MG63 (cell line): ENCODE data around the gene ANKRD33. TPM values are rescaled to one million over a fixed set of nuclear protein-coding genes. Genes with fewer than 3 reads are reported as not detected.

Source experiments
- DNase-seq: peaks from one replicate; pipeline ENCODE4 v3.0.0-alpha.2; 2020
- H3K27me3 ChIP-seq: fragments of 250-450 bp; sonication (Bioruptor Pico); 2 replicates; pipeline ENCODE4 v1.5.1; 2020; ENCODE audit warnings: mild to moderate bottlenecking, moderate library complexity
- H3K36me3 ChIP-seq: fragments of 250-450 bp; sonication (Bioruptor Pico); 2 replicates; pipeline ENCODE4 v1.5.1; 2020; ENCODE audit warnings: mild to moderate bottlenecking, moderate library complexity
- H3K4me3 ChIP-seq: fragments of 250-450 bp; sonication (Bioruptor Pico); 2 replicates; pipeline ENCODE4 v1.5.1; 2020; ENCODE audit warnings: mild to moderate bottlenecking, moderate library complexity
- H3K9me3 ChIP-seq: fragments of 250-450 bp; sonication (Bioruptor Pico); 2 replicates; pipeline ENCODE4 v1.5.1; 2020; ENCODE audit warnings: mild to moderate bottlenecking, moderate library complexity
- total RNA-seq: library from RNA; depleted of rRNA; stranded (reverse); fragments of >200 nt; shearing (Covaris generic); gene quantifications from 2 replicates; pipeline ENCODE4 v1.2.3, GENCODE V29; 2014; ENCODE audit warnings: low replicate concordance

ANKRD33 gene
- total RNA-seq, 1 experiment from 2014 or later, result not detected

GRCh38 chr12:51905471-51906429, 17.8 kb downstream of the ANKRD33 start:
- H3K36me3 ChIP-seq, result no peaks in the 10 kb centered on the region
- H3K4me3 ChIP-seq, result no peak overlapping the region
- H3K9me3 ChIP-seq, result no peaks in the 10 kb centered on the region
- DNase-seq, result no peak
- no peaks in the 10 kb centered on the region for H3K27me3 ChIP-seq

GRCh38 chr12:51906430-51907082, 18.7 kb downstream of the ANKRD33 start:
- Histone ChIP-seq H3K9me3 (no peaks in the 10 kb centered on the region), H3K27me3 (no peaks in the 10 kb centered on the region), H3K4me3 (no peak overlapping the region), H3K36me3 (no peaks in the 10 kb centered on the region)
- DNase-seq, result no peak

DNA sequence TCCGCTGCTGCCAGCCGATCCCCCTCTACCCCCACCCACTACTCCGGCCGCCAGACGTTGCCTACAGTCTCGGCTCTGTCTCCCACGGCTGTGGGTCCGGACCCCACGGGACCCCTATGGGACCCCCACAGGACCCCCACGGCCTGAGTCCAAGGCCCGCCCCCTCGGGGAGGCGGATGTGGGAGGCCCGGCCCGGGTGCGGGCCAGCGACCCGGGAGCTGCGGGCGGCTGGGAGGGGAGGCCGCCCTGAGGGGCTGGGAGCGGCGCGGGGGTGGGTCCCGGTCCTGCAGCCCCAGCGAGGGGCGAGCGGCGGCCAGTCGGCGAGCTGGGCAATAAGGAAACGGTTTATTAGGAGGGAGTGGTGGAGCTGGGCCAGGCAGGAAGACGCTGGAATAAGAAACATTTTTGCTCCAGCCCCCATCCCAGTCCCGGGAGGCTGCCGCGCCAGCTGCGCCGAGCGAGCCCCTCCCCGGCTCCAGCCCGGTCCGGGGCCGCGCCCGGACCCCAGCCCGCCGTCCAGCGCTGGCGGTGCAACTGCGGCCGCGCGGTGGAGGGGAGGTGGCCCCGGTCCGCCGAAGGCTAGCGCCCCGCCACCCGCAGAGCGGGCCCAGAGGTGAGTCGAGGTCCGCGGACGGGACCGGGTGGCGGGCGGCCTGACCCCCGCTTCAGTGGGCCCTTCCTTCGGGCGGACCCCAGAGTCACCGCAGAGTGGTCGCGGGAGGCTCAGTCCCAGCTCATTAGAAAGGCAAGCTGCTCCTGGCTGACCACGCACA, 19.4 kb downstream of the ANKRD33 start, which contains the start of gene ACVRL1:
Gene ACVRL1, plus strand, starts transcription at position 422 of the 773 bp plus-strand sequence. CDS start 4,971 bp downstream, outside the sequence.
- no peak within 1 kb of the TSS for H3K4me3 ChIP-seq
- DNase-seq, result no peak
- no peaks in the 10 kb centered on the region for H3K36me3 ChIP-seq
- no peaks in the 10 kb centered on the region for H3K9me3 ChIP-seq
- no peaks in the 10 kb centered on the region for H3K27me3 ChIP-seq

- no peak for DNase-seq
- Histone ChIP-seq H3K27me3 (no peaks in the 10 kb centered on the region), H3K4me3 (no peak overlapping the region), H3K36me3 (no peaks in the 10 kb centered on the region), H3K9me3 (no peaks in the 10 kb centered on the region)
Measured at GRCh38 chr12:51907856-51908425, 20.0 kb downstream of the ANKRD33 start.

DNA sequence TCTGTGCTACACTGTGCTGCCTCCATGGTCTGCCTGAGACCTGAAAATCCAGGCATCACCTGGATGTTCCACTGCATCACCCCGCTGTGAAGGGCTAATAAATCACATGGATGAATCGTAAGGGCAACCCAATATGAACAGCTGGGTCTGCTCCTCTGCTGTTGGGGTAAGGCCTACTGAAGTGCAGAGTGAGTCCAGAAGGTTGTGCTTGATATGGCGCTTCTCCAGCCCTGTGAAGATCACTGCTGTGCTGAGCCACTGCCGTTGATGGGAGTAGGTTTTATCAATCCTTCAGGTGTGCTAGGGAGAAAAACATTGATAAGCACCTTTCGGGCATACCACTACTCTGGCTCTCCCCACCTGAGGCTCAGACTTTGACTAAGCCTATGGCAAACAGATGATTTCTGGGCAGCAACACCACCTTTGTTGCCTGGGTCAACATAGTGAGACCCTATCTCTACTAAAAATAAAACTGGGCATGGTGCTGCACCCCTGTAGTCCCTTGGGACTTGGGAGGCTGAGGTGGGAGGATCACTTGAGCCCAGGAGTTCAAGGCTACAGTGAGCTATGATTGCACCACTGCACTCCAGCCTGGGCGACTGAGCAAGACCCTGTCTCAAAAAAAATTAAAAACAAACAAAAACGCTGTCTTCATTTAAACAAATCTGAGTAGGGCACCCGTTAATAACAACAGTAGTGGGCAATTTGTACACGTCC, 21.1 kb downstream of the ANKRD33 start:
- Histone ChIP-seq H3K4me3 (no peak overlapping the region), H3K27me3 (no peaks in the 10 kb centered on the region), H3K36me3 (no peaks in the 10 kb centered on the region), H3K9me3 (no peaks in the 10 kb centered on the region)
- DNase-seq, result no peak

GRCh38 chr12:51910168-51910567, 22.3 kb downstream of the ANKRD33 start:
- no peaks in the 10 kb centered on the region for H3K9me3 ChIP-seq
- DNase-seq, result no peak
- H3K27me3 ChIP-seq, result no peaks in the 10 kb centered on the region
- no peak overlapping the region for H3K4me3 ChIP-seq
- no peaks in the 10 kb centered on the region for H3K36me3 ChIP-seq

DNA sequence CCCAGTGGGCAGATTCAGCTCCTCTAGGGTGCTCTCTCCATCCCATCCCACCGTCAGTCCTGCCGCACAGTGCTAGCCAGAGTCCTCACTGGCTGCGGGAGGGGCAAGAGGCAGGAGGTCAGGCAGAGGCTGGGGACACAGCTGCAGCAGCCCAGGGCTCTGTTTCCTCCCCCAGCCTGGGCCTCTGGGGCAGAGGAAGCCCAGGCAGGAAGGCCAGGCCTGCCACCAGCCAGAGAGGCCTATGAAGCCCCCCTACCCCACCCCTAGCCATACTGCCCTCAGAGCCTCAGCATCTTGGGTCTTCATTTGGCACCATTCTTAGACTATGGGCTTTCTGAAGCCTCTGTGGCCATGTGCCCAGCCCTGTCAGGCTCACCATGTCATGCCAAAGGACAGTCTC, 22.8 kb downstream of the ANKRD33 start:
- Histone ChIP-seq H3K4me3 (no peak overlapping the region), H3K27me3 (no peaks in the 10 kb centered on the region), H3K9me3 (no peaks in the 10 kb centered on the region), H3K36me3 (no peaks in the 10 kb centered on the region)
- DNase-seq, result no peak

GRCh38 chr12:51911307-51911706, 23.4 kb downstream of the ANKRD33 start:
- no peaks in the 10 kb centered on the region for H3K36me3 ChIP-seq
- DNase-seq, result no peak
- H3K27me3 ChIP-seq, result no peaks in the 10 kb centered on the region
- H3K9me3 ChIP-seq, result no peaks in the 10 kb centered on the region
- H3K4me3 ChIP-seq, result no peak overlapping the region

GRCh38 chr12:51911788-51912711, 24.1 kb downstream of the ANKRD33 start:
- no peaks in the 10 kb centered on the region for H3K36me3 ChIP-seq
- H3K4me3 ChIP-seq, result no peak overlapping the region
- H3K27me3 ChIP-seq, result no peaks in the 10 kb centered on the region
- no peaks in the 10 kb centered on the region for H3K9me3 ChIP-seq
- peak; percentile 45 for DNase-seq

- H3K4me3 ChIP-seq, result no peak overlapping the region
- H3K27me3 ChIP-seq, result no peaks in the 10 kb centered on the region
- H3K9me3 ChIP-seq, result no peaks in the 10 kb centered on the region
- no peak for DNase-seq
- H3K36me3 ChIP-seq, result no peaks in the 10 kb centered on the region
Measured at GRCh38 chr12:51913071-51914033, 25.4 kb downstream of the ANKRD33 start.

DNA sequence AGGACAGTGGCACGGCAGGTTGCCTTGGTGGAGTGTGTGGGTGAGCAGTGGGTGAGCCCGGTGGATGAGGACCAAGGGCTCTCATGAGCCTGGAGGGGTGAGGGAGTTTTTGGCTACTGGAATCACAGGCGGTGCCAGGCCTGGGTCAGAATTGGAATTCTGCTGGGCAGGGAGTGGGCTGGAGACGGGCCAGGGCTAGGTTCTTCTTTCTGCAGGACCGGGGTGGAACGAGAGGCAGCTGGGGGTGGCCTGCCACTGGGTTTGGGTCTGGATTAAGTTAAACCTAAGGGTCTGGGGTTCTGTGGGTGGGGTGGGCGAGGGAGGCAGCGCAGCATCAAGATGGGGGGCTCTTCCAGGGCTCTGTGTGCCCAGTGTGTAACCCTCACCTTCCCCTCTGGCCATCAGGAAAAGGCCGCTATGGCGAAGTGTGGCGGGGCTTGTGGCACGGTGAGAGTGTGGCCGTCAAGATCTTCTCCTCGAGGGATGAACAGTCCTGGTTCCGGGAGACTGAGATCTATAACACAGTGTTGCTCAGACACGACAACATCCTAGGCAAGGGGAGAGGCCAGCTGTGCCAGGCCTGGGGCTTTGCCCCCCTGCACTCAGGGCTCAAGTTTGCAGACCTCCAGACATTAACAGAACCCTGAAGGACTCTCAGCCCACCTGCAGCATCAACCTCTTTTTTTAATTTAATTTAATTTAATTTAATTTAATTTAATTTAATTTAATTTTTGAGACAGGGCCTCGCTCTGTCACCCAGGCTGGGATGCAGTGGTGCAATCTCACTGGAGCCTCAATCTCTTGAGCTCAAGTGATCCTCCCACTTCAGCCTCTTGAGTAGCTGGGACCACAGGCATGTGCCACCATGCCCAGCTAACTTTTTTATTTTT, 26.4 kb downstream of the ANKRD33 start:
- peak; percentile 43 for DNase-seq
- H3K27me3 ChIP-seq, result no peaks in the 10 kb centered on the region
- no peaks in the 10 kb centered on the region for H3K9me3 ChIP-seq
- no peak overlapping the region for H3K4me3 ChIP-seq
- H3K36me3 ChIP-seq, result no peaks in the 10 kb centered on the region

GRCh38 chr12:51915003-51915625, 27.2 kb downstream of the ANKRD33 start:
- DNase-seq, result no peak
- Histone ChIP-seq H3K27me3 (no peaks in the 10 kb centered on the region), H3K9me3 (no peaks in the 10 kb centered on the region), H3K4me3 (no peak overlapping the region), H3K36me3 (no peaks in the 10 kb centered on the region)

GRCh38 chr12:51915951-51916350, 28.0 kb downstream of the ANKRD33 start:
- no peak for DNase-seq
- Histone ChIP-seq H3K27me3 (no peaks in the 10 kb centered on the region), H3K4me3 (no peak overlapping the region), H3K36me3 (no peaks in the 10 kb centered on the region), H3K9me3 (no peaks in the 10 kb centered on the region)
